ENCODE results near the gene BUD13. TPM values are rescaled to one million over a fixed set of nuclear protein-coding genes. Genes with fewer than 3 reads are reported as not detected.
"Not testable (repeated sequence)": the region's sequence is repeated elsewhere in the genome, so short reads cannot be mapped to it uniquely, and the experiment has no call there.

Gene BUD13
- total and polyA plus RNA-seq, 8 donors = 12.5 to 41.2 (median 33.4) TPM

- Histone ChIP-seq H3K27me3 (no peaks in the 10 kb centered on the region), H3K4me1 (no peaks in the 10 kb centered on the region), H3K27ac (no peak overlapping the region), H3K4me3 (no peak overlapping the region), H3K9me3 (no peaks in the 10 kb centered on the region), H3K36me3 (no peaks in the 10 kb centered on the region)
- ATAC-seq (no peak), DNase-seq (no peak)
- intact Hi-C loops (cut with DNase I) = no loop called here
- no peak for TF ChIP-seq CTCF (IDR thresholded peaks at IDR 0.05)
These were observed 38.4 kb upstream of the BUD13 start for GRCh38 chr11:116811194-116811593.

- Histone ChIP-seq H3K27me3 (no peaks in the 10 kb centered on the region), H3K9me3 (no peaks in the 10 kb centered on the region), H3K4me3 (no peak overlapping the region), H3K4me1 (no peaks in the 10 kb centered on the region), H3K27ac (peak overlapping the region; percentile 44 to 66), H3K36me3 (no peaks in the 10 kb centered on the region)
- peak; percentile 88 for ATAC-seq
- TF ChIP-seq CTCF (IDR thresholded peaks at IDR 0.05) = no peak
- intact Hi-C loops (cut with DNase I) = no loop called here
- peak in 2 of 4 donors; percentile 58 to 83 for DNase-seq
These were observed 35.7 kb upstream of the BUD13 start for GRCh38 chr11:116808262-116809175.

- intact Hi-C loops (cut with DNase I) = no loop called here
- no peak for TF ChIP-seq CTCF (IDR thresholded peaks at IDR 0.05)
- ATAC-seq = no peak
- peak overlapping the region in 1 of 2 donors; percentile 66 for H3K27ac ChIP-seq
- no peak for DNase-seq
- no peak overlapping the region for H3K4me3 ChIP-seq
- H3K9me3 ChIP-seq = no peaks in the 10 kb centered on the region
- no peaks in the 10 kb centered on the region for H3K27me3 ChIP-seq
- no peaks in the 10 kb centered on the region for H3K4me1 ChIP-seq
- no peaks in the 10 kb centered on the region for H3K36me3 ChIP-seq
These were observed 34.9 kb upstream of the BUD13 start for GRCh38 chr11:116807601-116808261.

- Histone ChIP-seq H3K4me1 (no peaks in the 10 kb centered on the region), H3K27me3 (no peaks in the 10 kb centered on the region), H3K27ac (no peak overlapping the region), H3K36me3 (no peaks in the 10 kb centered on the region), H3K9me3 (no peaks in the 10 kb centered on the region), H3K4me3 (no peak overlapping the region)
- TF ChIP-seq CTCF (IDR thresholded peaks at IDR 0.05) = no peak
- ATAC-seq (no peak), DNase-seq (no peak)
- intact Hi-C loops (cut with DNase I) = no loop called here
These were observed 31.2 kb upstream of the BUD13 start for GRCh38 chr11:116804001-116804400.

GRCh38 chr11:116801662-116802061 lies 28.9 kb upstream of the BUD13 start:
- H3K36me3 ChIP-seq; H3K4me1 ChIP-seq; ATAC-seq; H3K27ac ChIP-seq; H3K9me3 ChIP-seq; H3K27me3 ChIP-seq; DNase-seq; intact Hi-C loops (cut with DNase I); H3K4me3 ChIP-seq: not testable (repeated sequence)
